H9 (cell line): ENCODE data around the gene ZSWIM8. TPM values are rescaled to one million over a fixed set of nuclear protein-coding genes. Genes with fewer than 3 reads are reported as not detected.

Source experiments
- DNase-seq: peaks from one replicate; pipeline ENCODE4 v3.0.0-alpha.2; 2017
- H2AFZ ChIP-seq: one replicate; pipeline ENCODE4 v1.6.1; 2013; ENCODE audit warnings: mild to moderate bottlenecking, low read length, control low read depth, moderate library complexity
- H2AK5ac ChIP-seq: 2 replicates; pipeline ENCODE4 v1.6.1; 2013; ENCODE audit warnings: low read length, control low read depth, mixed read lengths; ENCODE audit not compliant: insufficient read length
- H2BK120ac ChIP-seq: one replicate; pipeline ENCODE4 v1.6.1; 2013; ENCODE audit warnings: low read depth, mild to moderate bottlenecking, low read length, control low read depth, inconsistent platforms; ENCODE audit not compliant: poor library complexity, severe bottlenecking
- H2BK12ac ChIP-seq: 2 replicates; pipeline ENCODE4 v1.6.1; 2013; ENCODE audit warnings: low read length, control low read depth, mixed read lengths, low read depth; ENCODE audit not compliant: insufficient read length
- H2BK15ac ChIP-seq: 2 replicates; pipeline ENCODE4 v1.6.1; 2013; ENCODE audit warnings: low read depth, low read length, control low read depth
- H2BK20ac ChIP-seq: one replicate; pipeline ENCODE4 v1.6.1; 2013; ENCODE audit warnings: low read depth, mild to moderate bottlenecking, low read length, control low read depth, inconsistent platforms; ENCODE audit not compliant: poor library complexity, severe bottlenecking
- H2BK5ac ChIP-seq: 2 replicates; pipeline ENCODE4 v1.6.1; 2013; ENCODE audit warnings: low read length, control low read depth, mixed read lengths; ENCODE audit not compliant: insufficient read length
- H3K14ac ChIP-seq: 2 replicates; pipeline ENCODE4 v1.6.1; 2013; ENCODE audit warnings: low read length, control low read depth; ENCODE audit not compliant: insufficient read depth
- H3K18ac ChIP-seq: 2 replicates; pipeline ENCODE4 v1.6.1; 2013; ENCODE audit warnings: low read depth, mild to moderate bottlenecking, mixed read lengths, low read length, control low read depth; ENCODE audit not compliant: insufficient read length
- H3K23ac ChIP-seq: 2 replicates; pipeline ENCODE4 v1.6.1; 2013; ENCODE audit warnings: low read length, control low read depth, mixed read lengths, low read depth; ENCODE audit not compliant: insufficient read length
- H3K23me2 ChIP-seq: 2 replicates; pipeline ENCODE4 v1.6.1; 2013; ENCODE audit warnings: low read depth, mild to moderate bottlenecking, mixed read lengths, low read length, control low read depth; ENCODE audit not compliant: insufficient read length, poor library complexity, severe bottlenecking
- H3K27ac ChIP-seq: 2 replicates; pipeline ENCODE4 v1.5.1; 2013; ENCODE audit warnings: low read length, control low read depth, mixed read lengths, low read depth; ENCODE audit not compliant: insufficient read length
- H3K27me3 ChIP-seq: 2 replicates; pipeline ENCODE4 v1.6.1; 2013; ENCODE audit warnings: low read length, control low read depth, inconsistent platforms; ENCODE audit not compliant: insufficient read depth
- H3K4ac ChIP-seq: 2 replicates; pipeline ENCODE4 v1.6.1; 2013; ENCODE audit warnings: low read depth, mild to moderate bottlenecking, control low read depth, inconsistent platforms, low read length, moderate library complexity
- H3K4me1 ChIP-seq: 2 replicates; pipeline ENCODE4 v1.6.1; 2013; ENCODE audit warnings: low read length, control low read depth, inconsistent platforms; ENCODE audit not compliant: insufficient read depth
- H3K4me2 ChIP-seq: 2 replicates; pipeline ENCODE4 v1.6.1; 2013; ENCODE audit warnings: low read length, control low read depth, mixed read lengths; ENCODE audit not compliant: insufficient read length, insufficient read depth
- H3K56ac ChIP-seq: 2 replicates; pipeline ENCODE4 v1.6.1; 2013; ENCODE audit warnings: low read depth, mild to moderate bottlenecking, mixed read lengths, low read length, control low read depth; ENCODE audit not compliant: insufficient read length
- H3K79me1 ChIP-seq: 2 replicates; pipeline ENCODE4 v1.6.1; 2013; ENCODE audit warnings: low read depth, mild to moderate bottlenecking, moderate library complexity, low read length, control low read depth, inconsistent platforms; ENCODE audit not compliant: insufficient read depth, poor library complexity, severe bottlenecking
- H3K79me2 ChIP-seq: 2 replicates; pipeline ENCODE4 v1.6.1; 2013; ENCODE audit warnings: low read length, control low read depth, inconsistent platforms; ENCODE audit not compliant: insufficient read depth
- H3K9ac ChIP-seq: 2 replicates; pipeline ENCODE4 v1.6.1; 2013; ENCODE audit warnings: low read length, control low read depth, mixed read lengths; ENCODE audit not compliant: insufficient read length; ENCODE audit errors: extremely low read depth
- H3K9me3 ChIP-seq: one replicate; pipeline ENCODE4 v1.6.1; 2013; ENCODE audit warnings: low read depth, low read length, inconsistent platforms; ENCODE audit not compliant: control insufficient read depth
- H3T11ph ChIP-seq: one replicate; pipeline ENCODE4 v1.6.1; 2013; ENCODE audit warnings: mild to moderate bottlenecking, low read length, control low read depth, inconsistent platforms
- H4K20me1 ChIP-seq: one replicate; pipeline ENCODE4 v1.6.1; 2013; ENCODE audit not compliant: control insufficient read depth, insufficient read length, insufficient read depth
- H4K5ac ChIP-seq: 2 replicates; pipeline ENCODE4 v1.6.1; 2013; ENCODE audit warnings: low read depth, mild to moderate bottlenecking, mixed read lengths, low read length, control low read depth; ENCODE audit not compliant: insufficient read length
- H4K8ac ChIP-seq: replicated peaks from 2 replicates; pipeline ENCODE4 v1.6.1; 2013; ENCODE audit warnings: low read length, control low read depth, mixed read lengths, low read depth; ENCODE audit not compliant: insufficient read length
- H4K91ac ChIP-seq: 2 replicates; pipeline ENCODE4 v1.6.1; 2013; ENCODE audit warnings: low read depth, mild to moderate bottlenecking, moderate library complexity, mixed read lengths, low read length, control low read depth; ENCODE audit not compliant: insufficient read length
- H3K27ac Mint-ChIP-seq, 3 experiments: 2 replicates in 2 of 3; 3 replicates in 1 of 3; pipeline ENCODE4 v1.8.0; 2020 to 2021; ENCODE audit warnings: mixed read lengths in 3 of 3, mild to moderate bottlenecking in 1 of 3, moderate library complexity in 1 of 3
- H3K27me3 Mint-ChIP-seq: 2 replicates; pipeline ENCODE4 v1.8.0; 2021; ENCODE audit warnings: low read depth, mild to moderate bottlenecking, moderate library complexity, mixed read lengths
- H3K36me3 Mint-ChIP-seq, 3 experiments: 2 replicates in 2 of 3; 3 replicates in 1 of 3; pipeline ENCODE4 v1.8.0; 2020 to 2021; ENCODE audit warnings: low read depth in 3 of 3, mixed read lengths in 3 of 3; ENCODE audit not compliant: insufficient read depth in 1 of 3
- H3K4me1 Mint-ChIP-seq, 2 experiments: 2 replicates each; pipeline ENCODE4 v1.8.0; 2020; ENCODE audit warnings: mixed read lengths in 2 of 2
- H3K4me3 Mint-ChIP-seq, 2 experiments: 2 replicates in 1 of 2; 3 replicates in 1 of 2; pipeline ENCODE4 v1.8.0; 2020 to 2021; ENCODE audit warnings: mild to moderate bottlenecking in 2 of 2, mixed read lengths in 2 of 2, moderate library complexity in 1 of 2
- H3K9me3 Mint-ChIP-seq, 2 experiments: 2 replicates in 1 of 2; 3 replicates in 1 of 2; pipeline ENCODE4 v1.8.0; 2020; ENCODE audit warnings: mild to moderate bottlenecking in 2 of 2, mixed read lengths in 2 of 2, moderate library complexity in 1 of 2
- WGBS: extraction: QIAGEN DNeasy Blood & Tissue Kit; methylation state at CpG from one replicate; pipeline ENCODE4 v1.1.7; 2013; ENCODE audit warnings: missing lambda C conversion rate, low lambda C conversion rate, mixed read lengths; ENCODE audit not compliant: insufficient read length; ENCODE audit errors: extremely low coverage; 5-methylcytosine and 5-hydroxymethylcytosine counted together
- total RNA-seq: library from RNA; stranded (reverse); gene quantifications from 2 replicates; pipeline ENCODE4 v1.2.1, GENCODE V29; 2021
- TF ChIP-seq, protein P1 (sequence below): fragments of 200-600 bp; sonication (generic); conservative IDR thresholded peaks from 3 replicates; pipeline ENCODE4 v1.8.0; 2021; ENCODE audit warnings: antibody characterized with exemption, mild to moderate bottlenecking

ZSWIM8 gene
- total RNA-seq, 1 experiment from 2014 or later, result 41.0 TPM

GRCh38 chr10:73816917-73817729 lies 31.7 kb downstream of the ZSWIM8 start:
- Histone ChIP-seq H2AK5ac (no peak overlapping the region), H3K27me3 (no peaks in the 10 kb centered on the region), H3K4ac (no peak overlapping the region), H3K23ac (no peak overlapping the region), H2BK15ac (no peak overlapping the region), H3T11ph (no peak overlapping the region), H3K27ac (no peak overlapping the region), H3K9ac (no peak overlapping the region), H4K5ac (no peak overlapping the region), H3K9me3 (no peaks in the 10 kb centered on the region), H3K4me1 (no peaks in the 10 kb centered on the region), H3K14ac (no peak overlapping the region), H3K79me1 (no peaks in the 10 kb centered on the region), H4K8ac (no peak overlapping the region), H2AFZ (no peak overlapping the region), H2BK5ac (no peak overlapping the region), H4K91ac (no peak overlapping the region), H3K79me2 (no peaks in the 10 kb centered on the region), H3K23me2 (no peaks in the 10 kb centered on the region), H2BK12ac (no peak overlapping the region), H4K20me1 (no peaks in the 10 kb centered on the region), H3K4me2 (no peak overlapping the region), H3K56ac (no peak overlapping the region), H3K18ac (no peak overlapping the region), H2BK120ac (no peak overlapping the region), H2BK20ac (no peak overlapping the region)
- no peak overlapping the region for H3K27ac Mint-ChIP-seq
- peaks cover 7 to 10% of the 10 kb centered on the region in 2 experiments for H3K4me1 Mint-ChIP-seq
- TF ChIP-seq, protein P1, sequence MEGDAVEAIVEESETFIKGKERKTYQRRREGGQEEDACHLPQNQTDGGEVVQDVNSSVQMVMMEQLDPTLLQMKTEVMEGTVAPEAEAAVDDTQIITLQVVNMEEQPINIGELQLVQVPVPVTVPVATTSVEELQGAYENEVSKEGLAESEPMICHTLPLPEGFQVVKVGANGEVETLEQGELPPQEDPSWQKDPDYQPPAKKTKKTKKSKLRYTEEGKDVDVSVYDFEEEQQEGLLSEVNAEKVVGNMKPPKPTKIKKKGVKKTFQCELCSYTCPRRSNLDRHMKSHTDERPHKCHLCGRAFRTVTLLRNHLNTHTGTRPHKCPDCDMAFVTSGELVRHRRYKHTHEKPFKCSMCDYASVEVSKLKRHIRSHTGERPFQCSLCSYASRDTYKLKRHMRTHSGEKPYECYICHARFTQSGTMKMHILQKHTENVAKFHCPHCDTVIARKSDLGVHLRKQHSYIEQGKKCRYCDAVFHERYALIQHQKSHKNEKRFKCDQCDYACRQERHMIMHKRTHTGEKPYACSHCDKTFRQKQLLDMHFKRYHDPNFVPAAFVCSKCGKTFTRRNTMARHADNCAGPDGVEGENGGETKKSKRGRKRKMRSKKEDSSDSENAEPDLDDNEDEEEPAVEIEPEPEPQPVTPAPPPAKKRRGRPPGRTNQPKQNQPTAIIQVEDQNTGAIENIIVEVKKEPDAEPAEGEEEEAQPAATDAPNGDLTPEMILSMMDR, result no peak
- WGBS, result no CpG with 5 or more reads among the region's 10 CpGs
- H3K36me3 Mint-ChIP-seq, result peaks cover 20 to 55% (median 25%) of the 10 kb centered on the region in 3 experiments; a peak in 6 of 7 replicates
- H3K4me3 Mint-ChIP-seq, result no peak overlapping the region; a peak in 1 of 5 replicates
- no peaks in the 10 kb centered on the region for H3K27me3 Mint-ChIP-seq
- DNase-seq, result no peak
- no peaks in the 10 kb centered on the region for H3K9me3 Mint-ChIP-seq
